Stimulated activated CD8-positive, alpha-beta memory T cell treated with anti-CD3 and anti-CD28 coated beads, Interleukin-2, amount 100 ng/mL, for 48 hours (primary cell): ENCODE measurements around the gene LDLR.
"Not testable (repeated sequence)": the region's sequence is repeated elsewhere in the genome, so short reads cannot be mapped to it uniquely, and the experiment has no call there.

Source experiments
- DNase-seq, 2 donors: peaks; one replicate each; pipeline ENCODE4 v3.0.0-alpha.2; 2020; ENCODE audit warnings: low read depth in 2 of 2

The LDLR gene

GRCh38 chr19:11070123-11070522 lies 19.1 kb upstream of the LDLR start:
- DNase-seq = no peak

GRCh38 chr19:11073568-11073967 lies 15.7 kb upstream of the LDLR start:
- DNase-seq = no peak

DNA sequence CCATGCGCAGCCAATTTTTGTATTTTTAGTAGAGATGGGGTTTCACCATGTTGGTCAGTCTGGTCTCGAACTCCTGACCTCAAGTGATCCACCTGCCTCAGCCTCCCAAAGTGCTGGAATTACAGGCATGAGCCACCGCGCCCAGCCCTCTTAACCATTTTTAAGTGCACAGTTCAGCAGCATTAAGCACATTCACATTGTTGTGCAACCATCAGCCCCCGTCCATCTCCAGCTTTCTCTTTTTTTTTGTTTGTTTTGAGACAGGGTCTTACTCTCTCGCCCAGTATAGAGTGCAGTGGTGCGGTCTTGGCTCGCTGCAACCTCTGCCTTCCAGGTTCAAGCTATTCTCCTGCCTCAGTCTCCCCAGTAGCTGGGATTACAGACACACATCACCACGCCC lies 12.5 kb upstream of the LDLR start:
- DNase-seq = not testable (repeated sequence)

- no peak for DNase-seq
These were observed 10.4 kb upstream of the LDLR start for GRCh38 chr19:11078893-11079292.

DNA sequence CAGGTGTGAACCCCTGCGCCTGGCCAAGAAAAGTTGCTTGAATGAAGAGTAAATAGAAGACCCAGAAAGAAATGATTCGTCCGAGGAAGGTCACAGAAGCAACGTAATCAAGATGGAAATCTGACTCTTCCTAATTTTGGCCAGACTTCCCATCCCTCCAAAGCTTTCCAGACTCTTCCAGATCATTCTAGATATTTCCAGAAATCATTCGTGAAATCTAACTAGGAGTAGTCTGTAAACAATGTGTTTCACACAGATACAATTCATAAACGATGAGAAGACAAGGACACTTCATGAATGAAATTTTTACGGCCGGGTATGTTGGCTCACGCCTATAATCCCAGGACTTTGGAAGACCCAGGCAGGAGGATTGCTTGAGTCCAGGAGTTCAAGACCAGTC lies 9.3 kb upstream of the LDLR start:
- DNase-seq = no peak

- DNase-seq = no peak
These were observed 1.3 kb upstream of the LDLR start for GRCh38 chr19:11087870-11088505.

- DNase-seq = no peak
These were observed 583 bp upstream of the LDLR start for GRCh38 chr19:11088506-11089253.

GRCh38 chr19:11090014-11090263 lies 676 bp downstream of the LDLR start:
- DNase-seq = not testable (repeated sequence)

- DNase-seq = peak; percentile 96 to 98
These were observed 1.2 kb downstream of the LDLR start for GRCh38 chr19:11090264-11090996.

GRCh38 chr19:11090997-11091702 lies 1.9 kb downstream of the LDLR start:
- DNase-seq = no peak

DNA sequence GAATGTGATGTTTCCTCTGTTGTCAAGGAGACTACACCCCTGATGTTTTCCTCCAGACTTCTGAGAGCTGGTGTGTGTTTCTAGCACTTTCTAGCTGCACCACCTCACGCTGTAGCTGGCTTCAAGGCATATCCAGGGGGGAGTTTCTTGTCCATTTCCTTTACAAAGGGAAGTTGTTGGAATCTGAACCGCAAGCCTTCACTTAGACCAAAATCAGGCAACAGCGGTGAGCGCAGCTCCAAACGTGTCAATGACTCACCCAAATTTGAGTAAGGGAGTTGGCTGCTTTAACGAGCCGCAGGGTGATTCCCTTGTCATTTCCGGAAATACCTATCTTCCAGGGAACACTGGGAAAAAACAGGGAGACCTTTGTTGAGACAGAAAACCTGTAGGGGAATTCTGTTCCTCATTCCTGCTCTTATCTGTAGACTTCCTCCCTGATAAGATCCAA lies 2.5 kb downstream of the LDLR start:
- no peak for DNase-seq

DNA sequence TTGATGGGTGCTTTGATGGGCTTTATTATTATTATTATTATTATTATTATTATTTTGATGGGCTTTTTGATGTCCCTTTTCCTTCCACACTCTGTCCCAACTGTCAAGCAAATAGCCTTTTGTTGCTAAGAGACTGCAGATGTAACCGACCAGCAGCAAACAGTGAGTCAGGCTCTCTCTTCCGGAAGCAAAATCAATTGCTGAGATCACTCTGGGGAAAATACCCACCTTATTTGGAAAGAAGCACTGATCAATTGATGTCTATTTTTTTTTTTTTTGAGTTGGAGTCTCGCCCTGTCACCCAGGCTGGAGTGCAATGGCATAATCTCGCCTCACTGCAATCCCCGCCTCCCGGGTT lies 2.9 kb downstream of the LDLR start:
- no peak for DNase-seq

DNA sequence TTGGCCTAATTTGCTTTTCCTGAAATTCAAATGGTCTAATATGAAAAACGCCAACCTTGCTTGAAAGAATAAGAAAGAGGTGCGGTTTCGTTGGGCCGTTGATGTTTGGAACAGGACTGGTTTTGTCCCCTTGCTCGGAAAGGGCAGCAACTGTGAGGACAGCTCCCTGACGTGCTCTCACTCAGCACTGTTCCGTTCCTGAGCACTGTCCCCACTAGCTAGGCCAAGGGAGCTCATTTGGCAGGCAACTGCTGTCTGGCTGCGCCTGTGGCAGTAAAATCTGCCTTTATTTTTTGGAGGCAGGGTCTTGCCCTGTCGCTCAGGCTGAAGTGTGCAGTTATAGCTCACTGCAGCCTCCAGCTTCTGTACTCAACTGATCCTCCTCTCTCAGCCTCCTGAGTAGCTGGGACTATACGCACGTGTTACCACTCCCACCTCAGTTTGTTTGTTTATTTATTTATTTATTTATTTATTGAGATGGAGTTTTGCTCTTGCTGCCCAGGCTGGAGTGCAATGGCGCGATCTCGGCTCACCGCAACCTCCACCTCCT lies 4.5 kb downstream of the LDLR start:
- DNase-seq = no peak

DNA sequence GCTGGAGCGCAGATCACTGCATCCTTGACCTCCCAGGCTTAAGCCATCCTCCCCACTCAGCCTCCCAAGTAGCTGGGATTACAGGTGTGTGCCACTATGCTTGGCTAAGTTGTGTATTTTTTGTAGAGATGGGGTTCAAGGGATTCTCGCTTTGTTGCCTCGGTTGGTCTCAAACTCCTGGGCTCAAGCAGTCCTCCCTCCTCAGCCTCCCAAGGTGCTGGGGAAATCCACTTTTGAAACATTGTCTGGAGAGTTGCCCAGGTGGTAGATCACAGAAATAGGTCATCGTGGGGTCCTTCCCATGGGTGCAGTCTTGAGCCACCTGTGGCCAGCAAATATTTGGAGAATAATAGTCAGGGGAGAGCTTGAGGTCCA lies 5.2 kb downstream of the LDLR start:
- no peak for DNase-seq

- no peak for DNase-seq
These were observed 7.1 kb downstream of the LDLR start for GRCh38 chr19:11096210-11096841.

DNA sequence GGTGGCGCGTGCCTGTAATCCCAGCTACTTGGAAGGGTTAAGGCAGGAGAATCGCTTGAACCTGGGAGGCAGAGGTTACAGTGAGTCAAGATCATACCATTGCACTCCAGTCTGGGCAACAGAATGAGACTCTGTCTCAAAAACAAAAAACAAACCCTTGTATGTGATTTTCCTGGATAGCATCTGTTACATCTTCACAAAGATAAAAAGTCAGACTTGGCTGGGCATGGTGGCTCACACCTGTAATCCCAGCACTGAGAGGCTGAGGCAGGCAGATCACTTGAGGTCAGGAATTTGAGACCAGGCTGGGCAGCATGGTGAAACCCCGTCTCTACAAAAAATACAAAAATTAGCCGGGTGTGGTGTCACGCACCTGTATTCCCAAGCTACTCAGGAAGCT lies 8.1 kb downstream of the LDLR start:
- not testable (repeated sequence) for DNase-seq

DNA sequence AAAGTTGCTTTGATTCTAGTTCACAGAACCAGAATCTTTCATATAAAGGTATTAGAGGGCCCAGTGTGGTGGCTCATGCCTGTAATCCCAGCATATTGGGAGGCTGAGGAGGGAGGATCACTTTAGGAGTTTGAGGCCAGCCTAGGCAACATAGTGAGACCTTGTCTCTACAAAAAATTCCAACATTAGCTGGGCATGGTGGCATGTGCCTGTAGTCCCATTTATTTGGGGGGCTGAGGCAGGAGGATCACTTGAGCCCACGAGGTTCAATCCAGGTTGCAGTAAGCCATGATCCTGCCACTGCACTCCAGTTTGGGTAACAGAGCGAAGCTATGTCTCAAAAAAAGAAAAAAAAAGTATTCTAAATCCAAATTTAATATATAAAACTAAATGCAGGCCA lies 9.1 kb downstream of the LDLR start:
- no peak for DNase-seq

GRCh38 chr19:11098861-11099260 lies 9.6 kb downstream of the LDLR start:
- no peak for DNase-seq

DNA sequence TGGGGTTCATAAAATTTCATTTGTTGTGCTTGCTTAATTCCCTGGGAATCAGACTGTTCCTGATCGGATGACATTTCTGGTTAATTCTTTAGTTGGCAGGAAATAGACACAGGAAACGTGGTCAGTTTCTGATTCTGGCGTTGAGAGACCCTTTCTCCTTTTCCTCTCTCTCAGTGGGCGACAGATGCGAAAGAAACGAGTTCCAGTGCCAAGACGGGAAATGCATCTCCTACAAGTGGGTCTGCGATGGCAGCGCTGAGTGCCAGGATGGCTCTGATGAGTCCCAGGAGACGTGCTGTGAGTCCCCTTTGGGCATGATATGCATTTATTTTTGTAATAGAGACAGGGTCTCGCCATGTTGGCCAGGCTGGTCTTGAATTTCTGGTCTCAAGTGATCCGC lies 10.8 kb downstream of the LDLR start:
- DNase-seq = no peak

GRCh38 chr19:11101057-11101456 lies 11.8 kb downstream of the LDLR start:
- DNase-seq = no peak

DNA sequence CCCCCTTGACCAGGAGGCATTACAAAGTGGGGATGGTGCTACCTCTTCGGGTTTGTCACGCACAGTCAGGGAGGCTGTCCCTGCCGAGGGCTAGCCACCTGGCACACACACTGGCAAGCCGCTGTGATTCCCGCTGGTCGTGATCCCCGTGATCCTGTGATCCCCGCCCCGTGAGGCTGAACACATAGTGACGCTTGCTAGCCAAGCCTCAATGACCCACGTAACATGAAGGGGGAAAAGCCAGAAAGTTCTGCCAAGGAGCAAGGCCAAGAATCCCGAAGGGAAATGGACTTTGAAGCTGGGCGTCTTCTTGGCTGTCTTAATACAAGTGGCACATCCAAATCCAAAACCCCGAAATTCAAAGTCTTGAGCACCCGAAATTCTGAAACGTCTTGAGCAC lies 13.7 kb downstream of the LDLR start:
- no peak for DNase-seq

DNA sequence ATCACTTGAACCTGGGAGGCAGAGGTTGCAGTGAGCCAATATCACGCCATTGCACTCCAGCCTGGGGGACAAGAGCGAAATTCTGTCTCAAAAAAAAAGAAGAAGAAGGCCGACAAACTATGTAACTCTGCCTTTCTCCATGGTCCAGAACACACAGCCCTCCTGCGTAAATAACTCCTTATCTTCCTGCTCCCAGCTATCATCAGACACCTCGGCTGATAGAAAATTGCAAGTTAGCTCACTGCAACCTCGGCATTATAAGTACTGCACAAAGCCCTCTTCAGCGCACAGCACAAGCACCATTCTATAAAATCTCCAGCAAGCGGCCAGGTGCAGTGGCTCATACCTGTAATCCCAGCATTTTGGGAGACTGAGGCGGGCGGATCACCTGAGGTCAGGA lies 14.4 kb downstream of the LDLR start:
- DNase-seq = not testable (repeated sequence)
